Upper lobe of left lung (tissue), 6 donors: ENCODE measurements around the gene KCNK13. TPM values are rescaled to one million over a fixed set of nuclear protein-coding genes. Genes with fewer than 3 reads are reported as not detected.

Experiments
- ATAC-seq, 2 donors: fragments of 200-7000 bp; cut with Tn5 transposase; one replicate each; pipeline ENCODE4 v1.9.1; 2022; ENCODE audit warnings: mild to moderate bottlenecking in 2 of 2, moderate library complexity in 2 of 2; ENCODE audit not compliant: low FRiP score in 2 of 2
- DNase-seq, 2 donors: peaks; one replicate each; pipeline ENCODE4 v3.0.0-alpha.2; 2019 to 2020
- H3K27ac ChIP-seq, 4 donors: fragments of 200-600 bp; sonication (generic); one replicate each; pipeline ENCODE4 v1.5.1; 2016 to 2019
- H3K27me3 ChIP-seq, 4 donors: fragments of 200-600 bp; sonication (generic); one replicate each; pipeline ENCODE4 v1.5.1; 2017 to 2019
- H3K36me3 ChIP-seq, 4 donors: fragments of 200-600 bp; sonication (generic); one replicate each; pipeline ENCODE4 v1.5.1; 2016 to 2019
- H3K4me1 ChIP-seq, 4 donors: fragments of 200-600 bp; sonication (generic); one replicate each; pipeline ENCODE4 v1.5.1; 2018 to 2019
- H3K4me3 ChIP-seq, 4 donors: fragments of 200-600 bp; sonication (generic); one replicate each; pipeline ENCODE4 v1.5.1; 2017 to 2019; ENCODE audit warnings: mild to moderate bottlenecking in 2 of 4, moderate library complexity in 1 of 4
- H3K9me3 ChIP-seq, 4 donors: fragments of 200-600 bp; sonication (generic); one replicate each; pipeline ENCODE4 v1.5.1; 2018 to 2019
- CTCF ChIP-seq, 6 experiments: fragments of 450-650 bp in 4 of 6; fragments of 200-600 bp in 2 of 6; sonication (generic) in 2 of 6; IDR thresholded peaks; one replicate each; pipeline ENCODE4 v1.5.1; 2016 to 2019; ENCODE audit warnings: antibody characterized with exemption in 6 of 6
- EP300 ChIP-seq, 4 donors: sonication (generic); formaldehyde crosslinking; IDR thresholded peaks; one replicate each; pipeline ENCODE4 v1.5.1; 2017; ENCODE audit warnings: antibody characterized with exemption in 4 of 4, control low read depth in 2 of 4
- POLR2A ChIP-seq, 4 donors: fragments of 450-650 bp; IDR thresholded peaks; one replicate each; pipeline ENCODE4 v1.5.1; 2016 to 2017; ENCODE audit warnings: antibody characterized with exemption in 4 of 4, mild to moderate bottlenecking in 2 of 4
- POLR2AphosphoS5 ChIP-seq, 2 donors: sonication (generic); formaldehyde crosslinking; IDR thresholded peaks; one replicate each; pipeline ENCODE4 v1.5.1; 2017; ENCODE audit warnings: antibody characterized with exemption in 2 of 2
- WGBS, 2 donors: methylation state at CpG; one replicate each; pipeline ENCODE4 v1.1.5; 2017 to 2018; 5-methylcytosine and 5-hydroxymethylcytosine counted together
- total RNA-seq, 6 donors: library from RNA; depleted of rRNA in 4 of 6; stranded (reverse); fragments of >200 nt in 4 of 6; gene quantifications; one replicate each; pipeline versions ENCODE4 v1.1.0 to v1.2.1, GENCODE V29; 2016 to 2021
- donor health status: DM: no; HTN: no; CAD: no; lungs with moderate emphysema.
- donor health status: DM: no; HTN: yes; CAD: no; lungs with severe emphysema.

Gene KCNK13
- total RNA-seq, 6 donors from 2014 or later, result 0.22 to 3.0 (median 1.2) TPM; not detected in 2

DNA sequence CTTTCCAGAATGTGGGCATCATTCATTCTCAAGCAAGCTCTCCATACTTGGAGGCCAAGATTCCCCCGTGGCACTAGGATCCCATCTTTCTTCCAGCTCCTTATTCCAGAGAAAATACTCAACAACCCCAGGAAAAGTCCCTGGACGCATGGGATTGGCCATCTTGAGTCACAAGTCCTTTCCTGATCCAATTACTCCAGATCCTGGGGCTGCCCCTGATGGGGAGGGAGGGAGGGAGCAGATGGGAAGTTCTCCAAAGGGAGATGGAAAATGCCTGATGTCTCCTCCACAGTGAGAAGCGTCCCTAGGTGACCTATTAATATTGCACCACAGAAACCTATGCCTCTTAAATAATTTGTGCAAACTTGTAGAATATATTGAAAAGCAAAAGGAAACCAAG lies 12.4 kb upstream of the KCNK13 start:
- 72 to 83% methylated on average over 3 of the region's 3 CpGs for WGBS, 2 donors

GRCh38 chr14:90050271-90050670 lies 11.5 kb upstream of the KCNK13 start:
- no peaks in the 10 kb centered on the region for H3K9me3 ChIP-seq

More for the DNA sequence above, 12.4 kb upstream of the KCNK13 start:
- ATAC-seq (no peak), DNase-seq (no peak)
- H3K36me3 ChIP-seq, result no peaks in the 10 kb centered on the region
- TF ChIP-seq CTCF (IDR thresholded peaks at IDR 0.05), result no peak
- no peak for TF ChIP-seq POLR2AphosphoS5 (IDR thresholded peaks at IDR 0.05)
- TF ChIP-seq EP300 (IDR thresholded peaks at IDR 0.05), result no peak
- TF ChIP-seq POLR2A (IDR thresholded peaks at IDR 0.05), result no peak
- H3K4me1 ChIP-seq, result no peaks in the 10 kb centered on the region
- H3K4me3 ChIP-seq, result no peak overlapping the region
- H3K27me3 ChIP-seq, result peaks cover 0 to 2% (median 0%) of the 10 kb centered on the region in 4 donors
- no peaks in the 10 kb centered on the region for H3K9me3 ChIP-seq
- H3K27ac ChIP-seq, result no peak overlapping the region

GRCh38 chr14:90053044-90053443 lies 8.8 kb upstream of the KCNK13 start:
- H3K4me3 ChIP-seq, result no peak overlapping the region
- no peaks in the 10 kb centered on the region for H3K4me1 ChIP-seq
- H3K36me3 ChIP-seq, result no peaks in the 10 kb centered on the region
- TF ChIP-seq CTCF (IDR thresholded peaks at IDR 0.05) (no peak), POLR2AphosphoS5 (IDR thresholded peaks at IDR 0.05) (no peak), EP300 (IDR thresholded peaks at IDR 0.05) (no peak)
- no peak overlapping the region for H3K27ac ChIP-seq
- H3K27me3 ChIP-seq, result peaks cover 0 to 2% (median 0%) of the 10 kb centered on the region in 4 donors
- no peak for ATAC-seq
- 58 to 70% methylated on average over 2 of the region's 2 CpGs for WGBS, 2 donors
- DNase-seq, result no peak
- no peaks in the 10 kb centered on the region for H3K9me3 ChIP-seq

More at GRCh38 chr14:90050271-90050670, 11.5 kb upstream of the KCNK13 start:
- ATAC-seq (no peak), DNase-seq (no peak)
- Histone ChIP-seq H3K27me3 (peaks cover 0 to 2% (median 0%) of the 10 kb centered on the region in 4 donors), H3K27ac (no peak overlapping the region), H3K4me3 (no peak overlapping the region), H3K36me3 (no peaks in the 10 kb centered on the region), H3K4me1 (no peaks in the 10 kb centered on the region)
- WGBS, 2 donors, result 95 to 96% methylated on average over 4 of the region's 4 CpGs
- no peak for TF ChIP-seq POLR2AphosphoS5 (IDR thresholded peaks at IDR 0.05)
- TF ChIP-seq CTCF (IDR thresholded peaks at IDR 0.05), result no peak
- TF ChIP-seq POLR2A (IDR thresholded peaks at IDR 0.05), result no peak
- TF ChIP-seq EP300 (IDR thresholded peaks at IDR 0.05), result no peak

- ATAC-seq, result no peak
- Histone ChIP-seq H3K4me1 (peaks cover 0 to under 1% (median 0%) of the 10 kb centered on the region in 4 donors), H3K4me3 (no peak overlapping the region), H3K27me3 (peaks cover 0 to 2% (median 0%) of the 10 kb centered on the region in 4 donors), H3K27ac (no peak overlapping the region), H3K36me3 (no peaks in the 10 kb centered on the region), H3K9me3 (no peaks in the 10 kb centered on the region)
- DNase-seq, result no peak
- TF ChIP-seq POLR2AphosphoS5 (IDR thresholded peaks at IDR 0.05) (no peak), CTCF (IDR thresholded peaks at IDR 0.05) (no peak), POLR2A (IDR thresholded peaks at IDR 0.05) (no peak), EP300 (IDR thresholded peaks at IDR 0.05) (no peak)
- WGBS, 2 donors, result 87 to 100% methylated on average over 1 of the region's 1 CpG
These were observed 7.0 kb upstream of the KCNK13 start for GRCh38 chr14:90054803-90055202.

- no peak for ATAC-seq
- Histone ChIP-seq H3K36me3 (no peaks in the 10 kb centered on the region), H3K27ac (no peak overlapping the region), H3K4me1 (peaks cover 17 to 21% (median 18%) of the 10 kb centered on the region in 4 donors), H3K9me3 (no peaks in the 10 kb centered on the region), H3K27me3 (peaks cover 0 to 19% (median 9%) of the 10 kb centered on the region in 4 donors), H3K4me3 (no peak overlapping the region)
- no peak for DNase-seq
- 51 to 54% methylated on average over 8 of the region's 8 CpGs for WGBS, 2 donors
- TF ChIP-seq EP300 (IDR thresholded peaks at IDR 0.05) (no peak), POLR2AphosphoS5 (IDR thresholded peaks at IDR 0.05) (no peak), POLR2A (IDR thresholded peaks at IDR 0.05) (no peak), CTCF (IDR thresholded peaks at IDR 0.05) (no peak)
These were observed 5.0 kb upstream of the KCNK13 start for GRCh38 chr14:90056826-90057225.
